Ishikawa (cell line): Measurements from ENCODE around the gene TBATA.

Source experiments
- EGR1 ChIP-seq: IDR thresholded peaks from 2 replicates; pipeline ENCODE4 v1.6.1; 2012
- FOXM1 ChIP-seq: IDR thresholded peaks from 2 replicates; pipeline ENCODE4 v1.6.1; 2012; ENCODE audit warnings: low read depth, borderline replicate concordance
- MAX ChIP-seq: IDR thresholded peaks from 2 replicates; pipeline ENCODE4 v1.6.1; 2012
- RAD21 ChIP-seq: IDR thresholded peaks from 2 replicates; pipeline ENCODE4 v1.6.1; 2012; ENCODE audit warnings: low read depth
- TAF1 ChIP-seq: IDR thresholded peaks from 2 replicates; pipeline ENCODE4 v1.6.1; 2012; ENCODE audit warnings: low read depth, mild to moderate bottlenecking

- no peak for TF ChIP-seq MAX
- no peak for TF ChIP-seq TAF1
- TF ChIP-seq FOXM1, result no peak
- TF ChIP-seq RAD21, result no peak
- no peak for TF ChIP-seq EGR1
These were observed 21.7 kb upstream of the TBATA start for GRCh38 chr10:70806841-70807240.
